ENCODE measurements around the gene PYROXD2.

Gene PYROXD2

DNA sequence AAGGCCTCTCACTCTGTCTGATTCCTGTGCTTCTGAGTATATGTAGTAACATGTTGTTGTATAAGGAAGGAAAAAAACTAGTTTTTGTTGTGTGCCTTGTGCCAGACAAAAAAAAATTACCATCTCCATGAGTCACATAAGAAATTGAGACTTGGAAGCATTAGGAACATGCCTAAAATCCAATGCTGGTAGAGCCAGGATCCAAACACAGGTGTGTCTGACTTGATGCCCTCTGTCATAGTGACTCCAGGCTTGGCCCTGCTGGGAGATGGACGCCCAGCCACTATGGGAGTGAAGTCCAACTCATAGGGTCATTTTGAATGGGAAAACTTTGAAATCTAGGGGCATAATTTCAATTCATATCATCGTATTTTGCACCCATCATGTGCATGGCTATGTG is 38.0 kb downstream of the PYROXD2 start:
- no peak for DNase-seq (ENCODE audit: low spot score)

GRCh38 chr10:98376485-98376884 is 38.5 kb downstream of the PYROXD2 start:
- DNase-seq (ENCODE audit: low spot score): no peak
- TF ChIP-seq CTCF (IDR thresholded peaks at IDR 0.05; ENCODE audit: extremely low read depth, missing control alignments): no peak

More for the DNA sequence above, 38.0 kb downstream of the PYROXD2 start:
- no peak for TF ChIP-seq CTCF (IDR thresholded peaks at IDR 0.05; ENCODE audit: extremely low read depth, missing control alignments)

GRCh38 chr10:98374217-98374985 is 40.6 kb downstream of the PYROXD2 start:
- no peak for DNase-seq (ENCODE audit: low spot score)
- TF ChIP-seq CTCF (IDR thresholded peaks at IDR 0.05; ENCODE audit: extremely low read depth, missing control alignments): no peak

- DNase-seq (ENCODE audit: low spot score): no peak
- TF ChIP-seq CTCF (IDR thresholded peaks at IDR 0.05; ENCODE audit: extremely low read depth, missing control alignments): no peak
Measured at GRCh38 chr10:98373260-98374040, 41.5 kb downstream of the PYROXD2 start.

DNA sequence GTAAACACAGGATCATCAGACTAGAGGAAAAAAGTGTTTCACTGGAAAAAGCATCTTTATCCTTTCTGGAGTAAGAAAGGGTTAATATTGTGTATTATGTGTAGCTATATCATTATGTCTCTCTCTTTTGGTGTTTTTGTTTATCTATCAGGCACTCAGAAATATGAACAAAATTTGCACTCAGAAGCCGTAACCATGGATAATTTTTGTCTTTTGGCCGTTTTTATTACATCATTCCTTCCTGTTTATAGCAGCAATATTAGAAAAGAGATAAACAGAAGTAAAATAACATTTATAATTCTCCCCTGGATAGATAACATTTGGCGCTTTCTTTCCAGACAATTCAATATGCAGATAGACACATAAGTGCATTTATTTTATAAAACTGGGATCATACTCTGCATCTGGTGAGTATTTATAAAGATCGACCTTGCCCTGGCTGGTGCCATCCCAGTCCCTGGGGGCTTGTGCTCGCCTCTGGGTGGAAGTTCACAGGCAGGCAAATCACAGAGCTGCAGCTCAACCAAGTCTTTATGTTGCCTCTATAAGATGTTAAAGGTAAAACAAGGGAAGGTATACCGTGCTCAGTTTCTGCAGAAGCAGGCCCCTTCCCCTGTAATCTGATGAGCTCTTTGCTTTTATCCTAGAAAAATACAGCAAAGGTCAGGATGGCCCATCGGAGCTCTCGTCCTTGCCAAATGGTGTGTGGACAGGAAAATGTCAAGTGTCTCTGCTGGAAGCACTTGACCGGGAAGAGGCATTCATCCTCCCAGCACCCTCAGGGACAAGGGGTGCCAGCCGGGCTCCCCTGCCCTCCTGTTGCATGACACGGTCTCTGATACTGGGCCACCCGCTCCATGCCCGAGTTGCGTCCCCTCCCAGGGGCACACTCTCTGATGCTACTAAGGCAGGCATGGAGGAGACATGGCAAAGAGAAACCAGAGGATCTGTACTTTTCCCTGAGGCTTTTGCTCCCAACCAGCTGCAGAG is 43.9 kb downstream of the PYROXD2 start:
- DNase-seq (ENCODE audit: low spot score): no peak
- TF ChIP-seq CTCF (IDR thresholded peaks at IDR 0.05; ENCODE audit: extremely low read depth, missing control alignments): no peak

- DNase-seq (ENCODE audit: low spot score): no peak
- no peak for TF ChIP-seq CTCF (IDR thresholded peaks at IDR 0.05; ENCODE audit: extremely low read depth, missing control alignments)
Measured at GRCh38 chr10:98369801-98370200, 45.2 kb downstream of the PYROXD2 start.
